Measurements from ENCODE around the gene ARMC5.

GRCh38 chr16:31488468-31489297 lies 29.4 kb downstream of the ARMC5 start:
- TF ChIP-seq YY1 (IDR thresholded peaks at IDR 0.05; ENCODE audit: insufficient read depth, insufficient read length): no peak
- no peak for TF ChIP-seq ZNF274 (IDR thresholded peaks at IDR 0.05; ENCODE audit: low read depth, low read length)
- no peak for TF ChIP-seq SUZ12 (IDR thresholded peaks at IDR 0.05; ENCODE audit: extremely low read depth, insufficient read depth, insufficient read length)
